HG02840 (cell line): ENCODE results near the gene BOLA2B.

Source experiments
- ATAC-seq: cut with Tn5 transposase; IDR thresholded peaks from one replicate; pipeline ENCODE4 v1.9.1; 2021; ENCODE audit warnings: mild to moderate bottlenecking, moderate library complexity, moderate number of reproducible peaks; ENCODE audit not compliant: unreplicated experiment, low FRiP score

Gene BOLA2B

GRCh38 chr16:30145657-30146056 lies 47.8 kb downstream of the BOLA2B start:
- no peak for ATAC-seq

DNA sequence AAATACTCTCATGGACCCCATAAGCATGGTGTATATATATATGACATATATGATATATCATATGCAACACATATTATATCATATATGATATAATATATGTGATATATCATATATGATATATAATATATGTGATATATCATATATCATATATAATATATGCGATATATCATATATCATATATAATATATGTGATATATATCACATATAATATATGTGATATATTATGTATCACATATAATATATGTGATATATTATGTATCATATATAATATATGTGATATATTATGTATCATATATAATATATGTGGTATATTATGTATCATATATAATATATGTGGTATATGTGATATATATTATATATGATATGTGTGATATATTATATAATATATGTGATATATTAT lies 48.5 kb downstream of the BOLA2B start:
- no peak for ATAC-seq

GRCh38 chr16:30144017-30144416 lies 49.4 kb downstream of the BOLA2B start:
- no peak for ATAC-seq

DNA sequence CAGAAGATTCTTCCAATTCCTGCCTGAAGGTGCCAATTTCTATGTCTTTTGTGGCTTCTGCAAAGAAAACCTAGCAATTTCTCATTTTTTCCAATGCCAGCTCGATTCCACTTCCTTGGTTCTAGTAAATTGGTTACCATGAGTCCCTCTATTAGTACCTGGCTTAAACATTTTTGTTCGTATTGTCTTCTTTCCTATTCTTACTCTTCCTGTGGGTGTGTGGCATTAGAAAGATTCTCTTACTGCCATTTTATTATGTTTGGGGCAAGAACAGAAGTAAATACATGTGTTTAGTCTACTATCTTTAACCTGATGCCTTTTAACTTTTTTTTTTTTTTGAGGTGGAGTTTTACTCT lies 50.1 kb downstream of the BOLA2B start:
- ATAC-seq: no peak
